Smooth muscle cell of trachea (primary cell): ENCODE measurements around the gene EGFL6. TPM values are rescaled to one million over a fixed set of nuclear protein-coding genes. Genes with fewer than 3 reads are reported as not detected.

Experiments used
- total RNA-seq: library from RNA; depleted of rRNA; stranded (reverse); fragments of >200 nt; gene quantifications from 2 replicates; pipeline ENCODE4 v1.2.1, GENCODE V29; 2014

The EGFL6 gene
- under 0.01 TPM in 1 of 2 replicates, not detected in the other for total RNA-seq

GRCh38 chrX:13569479-13570260 lies at the start of gene EGFL6:
TSS of gene EGFL6 (plus strand) at chrX:13569601. CDS start at chrX:13569862, 261 bp downstream.

GRCh38 chrX:13652850-13653693 lies 83.7 kb downstream of the EGFL6 start, which contains the start of gene TCEANC:
TSS of gene TCEANC (plus strand) at chrX:13653141. CDS start at chrX:13662509, 9,368 bp downstream.

Other genes with a start within 250 kb of the EGFL6 start
- gene ATXN3L, start 249.5 kb upstream of the EGFL6 start, total RNA-seq = not detected in 2 replicates
- gene TCEANC, start 83.5 kb downstream of the EGFL6 start, total RNA-seq = 2.6 and 3.3 TPM in 2 replicates
- gene RAB9A, start 119.5 kb downstream of the EGFL6 start, total RNA-seq = 37.5 and 38.4 TPM in 2 replicates
- gene TRAPPC2, start 165.0 kb downstream of the EGFL6 start, total RNA-seq = 14.6 and 20.8 TPM in 2 replicates
- 13.2 and 14.5 TPM in 2 replicates for gene OFD1, start 165.1 kb downstream of the EGFL6 start, total RNA-seq
- gene GPM6B, start 247.5 kb downstream of the EGFL6 start, total RNA-seq = 5.3 and 14.3 TPM in 2 replicates